HG03575 (cell line): Measurements from ENCODE around the gene MIGA2.
"Not testable (repeated sequence)": the region's sequence is repeated elsewhere in the genome, so short reads cannot be mapped to it uniquely, and the experiment has no call there.

Source experiments
- ATAC-seq: cut with Tn5 transposase; IDR thresholded peaks from one replicate; pipeline ENCODE4 v1.9.1; 2021; ENCODE audit not compliant: unreplicated experiment, insufficient number of reproducible peaks, low FRiP score; ENCODE audit errors: extremely low read depth

MIGA2 gene

DNA sequence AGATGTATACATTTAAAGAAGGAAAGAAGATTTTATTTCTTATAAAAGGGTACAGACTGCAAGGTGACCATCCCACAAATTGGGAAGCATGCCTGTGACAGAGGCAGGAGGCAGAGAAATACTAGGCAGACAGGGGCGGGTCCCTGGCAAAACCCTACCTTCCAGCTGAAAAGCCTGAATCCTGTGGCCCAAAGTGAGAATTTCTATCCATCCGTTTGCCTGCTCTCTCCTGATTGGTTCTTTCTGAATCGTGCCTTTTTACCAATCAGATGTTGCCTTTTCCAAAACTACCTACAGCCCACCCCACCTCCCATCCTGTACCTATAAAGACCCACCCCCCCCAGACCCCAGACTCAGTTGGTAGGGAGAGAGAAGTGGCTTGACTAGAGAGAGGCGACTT lies 4.9 kb upstream of the MIGA2 start:
- ATAC-seq: no peak

- no peak for ATAC-seq
Measured at GRCh38 chr9:129032541-129033159, 3.8 kb upstream of the MIGA2 start.

GRCh38 chr9:129033216-129033615 lies 3.2 kb upstream of the MIGA2 start:
- ATAC-seq: no peak

DNA sequence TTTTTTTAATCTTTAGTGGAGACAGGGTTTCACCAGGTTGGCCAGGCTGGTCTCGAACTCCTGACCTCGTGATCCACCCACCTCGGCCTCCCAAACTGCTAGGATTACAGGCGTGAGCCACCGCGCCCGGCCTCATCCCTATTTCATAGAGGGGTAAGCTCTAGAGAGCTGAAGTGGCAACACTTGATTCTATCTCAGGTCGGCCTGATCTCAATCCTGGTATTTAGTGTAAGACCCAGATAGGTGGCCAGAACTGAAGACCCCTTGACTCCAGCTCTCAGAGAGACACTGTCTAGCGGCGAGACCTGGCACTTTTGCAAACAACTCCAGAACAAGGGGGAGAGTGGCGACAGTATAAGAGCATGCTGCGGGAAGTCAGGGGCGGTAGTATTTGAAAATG lies 588 bp upstream of the MIGA2 start:
- ATAC-seq: not testable (repeated sequence)

- no peak for ATAC-seq
Measured at GRCh38 chr9:129036923-129037766, 719 bp downstream of the MIGA2 start.

GRCh38 chr9:129037767-129038098 lies 1.3 kb downstream of the MIGA2 start:
- ATAC-seq: no peak

DNA sequence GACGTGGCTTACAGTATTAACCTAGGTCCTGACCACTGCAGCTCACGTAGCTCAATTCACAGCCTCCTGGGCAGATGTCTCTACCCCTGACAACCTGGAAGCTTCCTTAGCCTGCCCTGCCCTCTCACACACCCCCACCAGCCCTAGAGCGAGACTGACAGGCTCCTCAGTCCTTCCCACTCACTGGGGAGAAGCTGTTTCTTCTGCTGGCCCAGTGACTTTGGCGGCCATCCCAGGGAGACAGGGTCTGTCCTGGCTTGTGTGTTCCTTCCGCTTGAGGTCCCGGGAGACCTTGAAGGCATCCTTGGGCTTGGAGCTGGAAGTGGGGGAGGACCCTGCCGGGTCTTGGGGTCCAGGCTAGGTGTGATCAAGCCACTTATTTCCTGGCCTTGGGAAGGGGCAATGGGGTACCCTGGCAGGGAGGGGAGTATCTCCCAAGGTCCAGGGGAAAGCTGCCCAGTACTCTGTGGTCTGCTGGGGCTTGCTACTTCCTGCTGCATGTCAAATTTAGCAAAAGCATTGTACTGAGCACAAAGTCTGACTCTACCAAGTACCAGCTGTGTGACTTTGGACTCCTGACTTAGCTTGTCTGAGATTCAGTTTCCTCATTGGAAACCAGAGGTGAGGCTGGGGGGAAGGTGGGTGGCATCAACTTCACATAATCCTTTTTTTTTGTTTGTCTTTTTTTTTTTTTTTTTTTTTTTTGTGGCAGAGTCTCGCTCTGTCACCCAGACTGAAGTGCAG lies 1.9 kb downstream of the MIGA2 start:
- ATAC-seq: no peak

DNA sequence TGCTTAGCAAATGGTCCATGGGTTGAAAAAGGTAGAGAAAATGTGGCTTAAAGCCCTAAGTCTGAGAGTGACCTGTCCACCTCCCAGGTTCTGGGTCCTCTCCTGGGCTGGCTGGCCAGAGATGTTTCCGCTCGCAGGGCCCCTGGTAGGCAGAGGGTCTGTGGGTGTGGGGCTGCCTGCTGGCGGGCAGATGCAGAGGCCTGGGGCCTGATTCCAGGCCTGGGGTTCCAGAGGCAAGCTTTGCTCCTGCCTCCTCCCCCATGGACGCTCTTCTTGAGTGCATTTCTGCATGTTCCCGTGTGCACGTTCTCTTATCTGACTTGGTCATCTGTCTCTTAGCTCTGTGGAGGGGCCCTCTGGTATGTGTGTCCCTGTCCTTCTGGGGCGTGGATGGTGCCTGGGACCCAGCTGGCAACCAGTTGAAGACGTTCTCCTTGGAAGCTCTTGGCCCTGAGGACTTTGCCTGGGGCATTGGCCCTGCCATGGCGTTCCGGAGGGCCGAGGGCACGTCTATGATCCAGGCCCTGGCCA lies 3.8 kb downstream of the MIGA2 start:
- ATAC-seq: no peak

DNA sequence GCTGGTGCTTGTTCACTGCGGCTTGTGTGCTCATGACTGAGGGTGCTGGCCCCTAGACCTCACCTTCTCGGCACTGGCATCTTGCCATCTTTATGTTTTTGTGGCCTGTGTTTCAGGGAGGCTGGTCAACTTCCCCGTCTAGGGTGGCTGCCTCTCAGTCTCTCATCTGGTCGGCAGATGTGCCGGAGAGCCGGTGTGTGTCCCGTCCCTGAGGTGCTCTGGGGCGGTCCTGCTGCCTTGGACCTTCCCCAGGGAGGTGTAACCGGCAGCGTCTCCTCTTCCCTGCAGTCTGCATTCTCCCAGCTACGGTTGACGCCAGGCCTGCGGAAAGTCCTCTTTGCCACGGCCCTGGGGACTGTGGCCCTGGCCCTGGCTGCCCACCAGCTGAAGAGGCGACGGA lies 5.6 kb downstream of the MIGA2 start:
- no peak for ATAC-seq

DNA sequence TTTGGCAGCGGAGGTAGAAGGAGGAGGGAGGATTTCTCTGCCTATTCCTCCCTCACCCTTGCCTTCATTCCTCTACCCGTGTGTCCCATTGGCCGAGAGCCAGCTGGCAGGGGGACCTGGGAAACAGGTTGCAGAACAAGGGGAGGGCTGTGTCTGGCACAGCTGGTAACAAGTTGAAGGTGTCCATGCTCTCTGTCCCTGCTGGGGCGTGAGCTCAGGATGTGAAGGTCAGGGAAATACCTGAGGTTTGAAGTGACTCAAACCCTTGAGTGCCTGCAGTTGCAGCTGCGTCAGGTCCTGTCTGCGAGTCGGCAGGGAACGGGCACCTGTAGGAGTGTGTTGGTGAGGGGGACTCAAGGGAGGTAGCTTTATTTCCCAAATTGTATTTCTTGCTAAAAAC lies 16.2 kb downstream of the MIGA2 start:
- ATAC-seq: no peak

DNA sequence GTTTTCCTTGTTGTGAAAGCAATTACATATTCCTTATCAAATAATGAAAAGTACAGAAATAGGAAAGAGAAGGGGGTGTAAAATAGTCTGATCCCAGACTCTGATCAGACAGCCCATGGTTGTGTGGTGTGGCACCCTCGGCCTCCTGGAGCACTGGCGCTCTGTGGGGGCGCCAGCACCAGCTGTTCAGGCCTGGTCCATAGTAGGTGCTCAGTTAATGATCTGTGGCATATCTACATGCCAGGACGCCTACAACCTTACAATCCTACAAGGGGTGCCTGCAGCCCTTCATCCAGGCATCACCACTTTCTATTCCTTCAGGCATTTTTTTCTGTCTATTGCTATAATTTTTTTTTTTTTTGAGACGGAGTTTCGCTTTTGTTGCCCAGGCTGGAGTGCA lies 16.6 kb downstream of the MIGA2 start:
- no peak for ATAC-seq

DNA sequence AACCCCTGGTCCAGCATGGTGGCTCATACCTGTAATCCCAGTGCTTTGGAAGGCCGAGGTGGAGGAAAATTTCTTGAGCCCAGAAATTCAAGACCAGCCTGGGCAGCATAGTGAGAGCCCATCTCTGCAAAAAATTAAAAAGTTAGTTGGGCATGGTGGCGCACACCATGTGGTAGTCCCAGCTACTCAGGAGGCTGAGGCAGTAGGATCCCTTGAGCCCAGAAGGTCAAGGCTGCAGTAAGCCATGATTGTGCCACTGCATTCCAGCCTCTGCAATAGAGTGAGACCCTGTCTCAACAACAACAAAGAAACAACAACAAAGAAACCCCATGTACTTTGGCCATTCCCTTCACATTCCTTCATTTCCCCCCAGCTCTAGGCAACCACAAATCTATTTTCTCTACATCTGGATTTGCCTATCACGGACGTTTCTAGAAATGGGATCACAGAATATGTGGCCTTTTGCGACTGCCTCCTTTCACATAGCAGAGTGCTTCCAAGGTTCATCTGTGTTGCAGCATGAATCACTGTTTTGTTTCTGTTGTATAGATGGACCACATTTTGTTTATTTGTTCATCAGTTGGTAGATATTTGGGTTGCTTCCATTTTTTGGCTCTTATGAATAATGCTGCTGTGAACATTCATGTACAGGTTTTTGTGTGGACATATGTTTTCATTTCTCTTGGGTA lies 17.9 kb downstream of the MIGA2 start:
- no peak for ATAC-seq

- ATAC-seq: no peak
Measured at GRCh38 chr9:129058965-129059795, 22.8 kb downstream of the MIGA2 start.

DNA sequence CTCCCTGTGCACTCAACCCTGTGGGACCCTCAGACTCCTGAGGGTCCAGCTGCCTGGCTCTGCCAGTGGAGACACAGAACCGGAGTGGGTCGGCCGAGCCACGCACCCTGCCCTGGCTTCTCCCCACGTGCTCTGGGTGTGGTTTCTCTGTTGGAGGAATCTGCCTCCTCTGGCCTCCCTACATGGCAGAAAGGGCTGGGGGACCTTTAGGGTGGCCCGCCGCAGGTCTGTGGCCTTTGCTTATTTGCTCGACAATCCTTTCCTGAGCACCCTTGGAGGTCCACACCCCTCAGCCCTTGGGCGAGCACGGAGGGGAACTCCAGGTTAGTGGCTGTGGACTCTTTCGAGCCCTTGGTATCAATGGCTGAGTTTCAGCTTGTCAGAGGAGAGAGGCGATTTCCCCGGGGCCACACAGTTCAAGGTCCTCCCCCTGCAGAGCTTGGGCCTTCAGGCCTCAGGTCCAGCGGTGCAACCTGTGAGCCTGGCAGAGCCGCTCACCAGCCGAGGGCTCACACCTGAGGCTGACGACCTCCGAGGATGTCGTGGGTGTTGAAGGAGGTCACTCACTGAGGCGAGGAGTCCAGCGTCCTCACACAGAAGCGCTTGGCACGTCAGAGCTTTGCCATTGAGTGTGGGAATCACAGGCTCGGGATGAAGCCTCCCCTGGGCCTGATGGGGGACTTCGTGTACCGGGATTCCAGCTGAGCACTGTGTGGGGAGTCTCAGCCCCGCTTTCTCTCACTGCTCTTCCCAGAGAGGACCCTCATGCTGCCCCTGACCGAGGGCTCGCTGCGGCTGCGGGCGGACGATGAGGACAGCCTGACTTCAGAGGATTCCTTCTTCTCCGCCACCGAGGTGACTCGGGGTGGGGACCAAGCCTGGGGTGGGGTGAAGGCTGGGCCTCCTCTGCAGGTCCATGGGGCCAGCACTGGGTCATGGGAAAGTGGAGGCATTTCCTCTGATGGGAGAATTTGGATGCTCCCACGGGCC lies 23.7 kb downstream of the MIGA2 start:
- no peak for ATAC-seq

DNA sequence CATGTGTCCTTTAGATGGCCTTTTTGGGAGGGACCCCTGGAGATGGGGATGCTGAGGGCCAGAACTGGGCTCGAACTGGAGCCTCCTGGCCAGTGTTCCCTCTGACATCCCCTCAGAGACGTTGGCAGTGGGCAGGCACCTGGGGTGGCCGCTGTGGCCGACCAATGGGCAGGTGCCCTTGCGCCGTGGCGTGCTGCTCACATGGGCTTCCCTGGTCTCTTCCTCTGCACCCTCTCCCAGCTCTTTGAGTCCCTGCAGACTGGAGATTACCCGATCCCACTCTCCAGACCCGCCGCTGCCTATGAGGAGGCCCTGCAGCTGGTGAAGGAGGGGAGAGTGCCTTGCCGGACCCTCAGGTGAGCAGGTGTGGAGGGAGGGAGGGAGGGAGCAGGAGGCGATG lies 24.6 kb downstream of the MIGA2 start:
- ATAC-seq: no peak

DNA sequence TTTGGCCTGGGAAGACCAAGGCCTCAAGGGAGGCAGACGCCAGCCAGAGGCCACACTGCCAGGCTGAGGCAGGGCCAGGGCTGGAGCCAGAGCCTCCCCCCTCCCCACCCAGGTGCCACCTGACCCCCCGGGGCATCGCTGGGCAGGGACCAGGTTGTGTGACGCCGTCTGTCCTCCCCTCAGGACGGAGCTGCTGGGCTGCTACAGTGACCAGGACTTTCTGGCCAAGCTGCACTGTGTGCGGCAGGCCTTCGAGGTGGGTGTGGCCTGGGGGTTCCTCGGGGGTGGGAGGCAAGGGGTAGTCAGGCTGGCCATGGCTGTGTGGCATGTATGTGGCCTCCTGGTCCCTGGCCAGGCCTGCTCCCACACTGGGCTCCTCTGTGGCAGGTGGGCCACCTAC lies 26.6 kb downstream of the MIGA2 start:
- no peak for ATAC-seq

DNA sequence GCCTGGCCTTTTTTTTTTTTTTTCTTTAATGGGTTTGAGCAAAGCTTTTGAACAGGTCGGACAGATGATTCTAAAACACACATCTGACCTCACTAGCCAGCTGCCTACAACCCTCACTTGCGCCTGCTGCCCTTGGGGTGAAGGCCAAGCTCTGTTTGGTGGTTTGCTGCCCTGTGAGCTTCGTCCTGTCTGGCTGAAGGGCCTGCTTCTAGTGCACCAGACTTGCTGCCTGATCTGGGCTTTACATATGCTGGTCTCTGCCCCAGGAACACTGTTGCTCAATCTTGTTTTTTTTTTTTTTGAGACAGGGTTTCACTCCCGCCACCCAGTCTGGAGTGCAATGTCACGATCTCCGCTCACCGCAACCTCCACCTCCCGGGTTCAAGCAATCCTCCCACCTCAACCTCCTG lies 28.1 kb downstream of the MIGA2 start:
- ATAC-seq: no peak
